Stimulated activated CD8-positive, alpha-beta memory T cell treated with anti-CD3 and anti-CD28 coated beads, Interleukin-7, amount 100 ng/mL, for 24 hours (primary cell): ENCODE results near the gene SNRPA.
"Not testable (repeated sequence)": the region's sequence is repeated elsewhere in the genome, so short reads cannot be mapped to it uniquely, and the experiment has no call there.

ENCODE experiments used
- DNase-seq: peaks from one replicate; pipeline ENCODE4 v3.0.0-alpha.2; 2020; ENCODE audit warnings: low read depth

The SNRPA gene

GRCh38 chr19:40802300-40803169, 51.5 kb downstream of the SNRPA start:
- no peak for DNase-seq

GRCh38 chr19:40803170-40803856, 52.3 kb downstream of the SNRPA start:
- no peak for DNase-seq

- no peak for DNase-seq
These were observed 53.1 kb downstream of the SNRPA start for GRCh38 chr19:40803857-40804782.

GRCh38 chr19:40804783-40805242, 53.8 kb downstream of the SNRPA start:
- DNase-seq: no peak

GRCh38 chr19:40805258-40805868, 54.4 kb downstream of the SNRPA start:
- DNase-seq: no peak

GRCh38 chr19:40806423-40807146, 55.6 kb downstream of the SNRPA start:
- peak; percentile 53 for DNase-seq

- no peak for DNase-seq
These were observed 56.4 kb downstream of the SNRPA start for GRCh38 chr19:40807147-40808020.

- no peak for DNase-seq
These were observed 57.0 kb downstream of the SNRPA start for GRCh38 chr19:40808021-40808325.

GRCh38 chr19:40808497-40808896, 57.5 kb downstream of the SNRPA start:
- no peak for DNase-seq

GRCh38 chr19:40809358-40810086, 58.5 kb downstream of the SNRPA start:
- no peak for DNase-seq

- DNase-seq: no peak
These were observed 59.2 kb downstream of the SNRPA start for GRCh38 chr19:40810160-40810559.

- not testable (repeated sequence) for DNase-seq
These were observed 59.8 kb downstream of the SNRPA start for GRCh38 chr19:40810649-40811408.

- DNase-seq: no peak
These were observed 60.7 kb downstream of the SNRPA start for GRCh38 chr19:40811478-40812341.

- not testable (repeated sequence) for DNase-seq
These were observed 61.6 kb downstream of the SNRPA start for GRCh38 chr19:40812571-40812970.

- DNase-seq: no peak
These were observed 62.2 kb downstream of the SNRPA start for GRCh38 chr19:40813182-40813581.
